WTC11 (cell line): ENCODE measurements around the gene RBM19. TPM values are rescaled to one million over a fixed set of nuclear protein-coding genes. Genes with fewer than 3 reads are reported as not detected.

Experiments
- ATAC-seq: fragments of 200-7000 bp; cut with Tn5 transposase; 2 replicates; pipeline ENCODE4 v1.10.0; 2021; ENCODE audit warnings: mild to moderate bottlenecking, moderate library complexity
- CTCF ChIA-PET: fragments of 300-600 bp; sonication (Branson Sonifier 250); formaldehyde crosslinking; loops from one replicate; lab custom pipeline; 2021; ENCODE audit warnings: antibody characterized with exemption; lab: Charles Lee
- POLR2A ChIA-PET: fragments of 350-600 bp; sonication (Branson Sonifier 250); formaldehyde crosslinking; loops from one replicate; lab custom pipeline; 2021; ENCODE audit warnings: antibody characterized with exemption; lab: Charles Lee
- DNase-seq: peaks from one replicate; pipeline ENCODE4 v3.0.0; 2021; ENCODE audit warnings: low spot score
- H3K27ac Mint-ChIP-seq: 2 replicates; pipeline ENCODE4 v1.8.0; 2021; ENCODE audit warnings: mixed read lengths
- H3K27me3 Mint-ChIP-seq: 2 replicates; pipeline ENCODE4 v1.8.0; 2021; ENCODE audit warnings: low read depth, mild to moderate bottlenecking, moderate library complexity, mixed read lengths
- H3K36me3 Mint-ChIP-seq: 2 replicates; pipeline ENCODE4 v1.8.0; 2021; ENCODE audit warnings: mixed read lengths
- H3K4me1 Mint-ChIP-seq: 2 replicates; pipeline ENCODE4 v1.8.0; 2022; ENCODE audit warnings: mixed read lengths
- H3K4me3 Mint-ChIP-seq: 2 replicates; pipeline ENCODE4 v1.8.0; 2021; ENCODE audit warnings: mild to moderate bottlenecking, moderate library complexity, mixed read lengths
- H3K9me3 Mint-ChIP-seq: 2 replicates; pipeline ENCODE4 v1.8.0; 2021; ENCODE audit warnings: mixed read lengths
- ATF1 ChIP-seq: sonication (generic); formaldehyde crosslinking; IDR thresholded peaks from 2 replicates; pipeline ENCODE4 v1.8.1; 2023; ENCODE audit warnings: mild to moderate bottlenecking, moderate library complexity, missing genetic modification reagents
- ETV6 ChIP-seq: sonication (generic); formaldehyde crosslinking; IDR thresholded peaks from 2 replicates; pipeline ENCODE4 v1.8.1; 2022; ENCODE audit warnings: mild to moderate bottlenecking, missing genetic modification reagents
- FOXP1 ChIP-seq: sonication (generic); formaldehyde crosslinking; IDR thresholded peaks from 2 replicates; pipeline ENCODE4 v1.8.0; 2022; ENCODE audit warnings: missing genetic modification reagents, mild to moderate bottlenecking, moderate library complexity, borderline replicate concordance
- KAT7 ChIP-seq: sonication (generic); formaldehyde crosslinking; IDR thresholded peaks from 2 replicates; pipeline ENCODE4 v1.8.1; 2023; ENCODE audit warnings: missing genetic modification reagents, mild to moderate bottlenecking, borderline replicate concordance
- MAX ChIP-seq: sonication (generic); formaldehyde crosslinking; IDR thresholded peaks from 2 replicates; pipeline ENCODE4 v1.8.0; 2022; ENCODE audit warnings: mild to moderate bottlenecking, missing genetic modification reagents
- NFYB ChIP-seq: sonication (generic); formaldehyde crosslinking; conservative IDR thresholded peaks from 2 replicates; pipeline ENCODE4 v1.8.0; 2022; ENCODE audit warnings: low read depth, missing genetic modification reagents
- NR2C2 ChIP-seq: sonication (generic); formaldehyde crosslinking; IDR thresholded peaks from 2 replicates; pipeline ENCODE4 v1.8.0; 2022; ENCODE audit warnings: mild to moderate bottlenecking, missing genetic modification reagents
- PREB ChIP-seq: sonication (generic); formaldehyde crosslinking; IDR thresholded peaks from 2 replicates; pipeline ENCODE4 v1.8.1; 2022; ENCODE audit warnings: mild to moderate bottlenecking, missing genetic modification reagents, moderate library complexity, borderline replicate concordance
- STAT6 ChIP-seq: sonication (generic); formaldehyde crosslinking; conservative IDR thresholded peaks from 2 replicates; pipeline ENCODE4 v1.8.1; 2023; ENCODE audit warnings: mild to moderate bottlenecking, low read depth, missing genetic modification reagents, moderate library complexity
- TP53 ChIP-seq: sonication (generic); formaldehyde crosslinking; IDR thresholded peaks from 2 replicates; pipeline ENCODE4 v1.8.1; 2023; ENCODE audit warnings: mild to moderate bottlenecking, missing genetic modification reagents
- ZNF263 ChIP-seq: sonication (generic); formaldehyde crosslinking; IDR thresholded peaks from 2 replicates; pipeline ENCODE4 v1.8.1; 2022; ENCODE audit warnings: low read depth, mild to moderate bottlenecking, moderate library complexity, missing genetic modification reagents
- ZNF396 ChIP-seq: fragments of 250-450 bp; sonication (Bioruptor Pico); IDR thresholded peaks from 2 replicates; pipeline ENCODE4 v1.8.0; 2021; ENCODE audit warnings: mild to moderate bottlenecking, moderate library complexity, borderline replicate concordance
- ZNF425 ChIP-seq: fragments of 250-450 bp; sonication (Bioruptor Pico); conservative IDR thresholded peaks from 2 replicates; pipeline ENCODE4 v1.9.0; 2021; ENCODE audit warnings: mild to moderate bottlenecking
- ZNF512 ChIP-seq: sonication (generic); formaldehyde crosslinking; IDR thresholded peaks from 2 replicates; pipeline ENCODE4 v1.8.1; 2022; ENCODE audit warnings: missing genetic modification reagents, borderline replicate concordance
- ZNF671 ChIP-seq: fragments of 250-450 bp; sonication (Bioruptor Pico); IDR thresholded peaks from 2 replicates; pipeline ENCODE4 v1.8.0; 2021; ENCODE audit warnings: mild to moderate bottlenecking
- ZSCAN18 ChIP-seq: fragments of 250-450 bp; sonication (Bioruptor Pico); IDR thresholded peaks from 2 replicates; pipeline ENCODE4 v2.1.2; 2022; ENCODE audit warnings: mild to moderate bottlenecking, moderate library complexity
- total RNA-seq: library from RNA; stranded (reverse); gene quantifications from 3 replicates; pipeline ENCODE4 v1.2.3, GENCODE V29; 2021

The RBM19 gene
- total RNA-seq, 1 experiment from 2014 or later, result 60.1 TPM

GRCh38 chr12:113894697-113895096 lies 71.4 kb downstream of the RBM19 start (continued):
- no peak for TF ChIP-seq ZNF396 (CRISPR knock-in tag)
- TF ChIP-seq FOXP1 (CRISPR knock-in tag), result no peak
- TF ChIP-seq ATF1, result no peak
- no peak for TF ChIP-seq ZNF512 (CRISPR knock-in tag)

GRCh38 chr12:113893221-113893620 lies 72.9 kb downstream of the RBM19 start:
- no peak for DNase-seq
- H3K27me3 Mint-ChIP-seq, result no peaks in the 10 kb centered on the region
- peaks cover 22% of the 10 kb centered on the region for H3K4me1 Mint-ChIP-seq
- no peaks in the 10 kb centered on the region for H3K9me3 Mint-ChIP-seq
- H3K27ac Mint-ChIP-seq, result no peak overlapping the region; the same call in 1 of the 2 replicates
- H3K4me3 Mint-ChIP-seq, result no peak overlapping the region
- ATAC-seq, result no peak
- CTCF ChIA-PET, result no interaction called here
- POLR2A ChIA-PET, result no interaction called here
- TF ChIP-seq ZNF671 (CRISPR knock-in tag) (no peak), ZSCAN18 (CRISPR knock-in tag) (no peak), ZNF263 (CRISPR knock-in tag) (no peak), ETV6 (CRISPR knock-in tag) (no peak), STAT6 (CRISPR knock-in tag) (no peak), ATF1 (no peak), ZNF425 (no peak), KAT7 (CRISPR knock-in tag) (no peak), MAX (CRISPR knock-in tag) (no peak), PREB (CRISPR knock-in tag) (no peak), TP53 (CRISPR knock-in tag) (no peak), NR2C2 (CRISPR knock-in tag) (no peak), NFYB (CRISPR knock-in tag) (no peak)
- no peaks in the 10 kb centered on the region for H3K36me3 Mint-ChIP-seq
